Measurements from ENCODE around the gene SMPD3.

DNA sequence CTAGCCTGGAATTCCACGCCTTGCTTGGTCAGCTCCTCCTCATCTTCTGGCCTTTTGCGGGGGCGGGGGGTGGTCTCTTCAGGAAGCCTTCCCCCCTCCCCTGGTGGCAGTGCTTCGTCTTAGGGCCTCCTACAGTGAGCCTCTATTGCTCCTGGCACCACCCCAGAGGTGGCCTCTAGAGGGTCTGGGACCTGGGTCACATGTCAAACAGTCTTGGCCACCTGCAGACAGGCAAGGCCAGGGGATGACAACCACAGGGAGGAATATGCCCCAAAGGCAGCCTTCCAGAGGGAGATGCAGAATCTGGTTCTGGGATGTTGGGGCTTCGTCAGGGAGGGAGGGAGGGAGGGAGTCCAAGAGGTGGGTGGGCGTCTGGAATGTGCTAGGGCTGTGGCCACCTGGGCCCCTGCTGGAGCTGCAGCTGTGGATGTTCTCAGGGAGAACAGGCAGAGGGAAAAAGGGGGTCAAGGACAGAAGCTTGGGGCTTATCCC is 50.6 kb downstream of the SMPD3 start:
- TF ChIP-seq, protein P1, sequence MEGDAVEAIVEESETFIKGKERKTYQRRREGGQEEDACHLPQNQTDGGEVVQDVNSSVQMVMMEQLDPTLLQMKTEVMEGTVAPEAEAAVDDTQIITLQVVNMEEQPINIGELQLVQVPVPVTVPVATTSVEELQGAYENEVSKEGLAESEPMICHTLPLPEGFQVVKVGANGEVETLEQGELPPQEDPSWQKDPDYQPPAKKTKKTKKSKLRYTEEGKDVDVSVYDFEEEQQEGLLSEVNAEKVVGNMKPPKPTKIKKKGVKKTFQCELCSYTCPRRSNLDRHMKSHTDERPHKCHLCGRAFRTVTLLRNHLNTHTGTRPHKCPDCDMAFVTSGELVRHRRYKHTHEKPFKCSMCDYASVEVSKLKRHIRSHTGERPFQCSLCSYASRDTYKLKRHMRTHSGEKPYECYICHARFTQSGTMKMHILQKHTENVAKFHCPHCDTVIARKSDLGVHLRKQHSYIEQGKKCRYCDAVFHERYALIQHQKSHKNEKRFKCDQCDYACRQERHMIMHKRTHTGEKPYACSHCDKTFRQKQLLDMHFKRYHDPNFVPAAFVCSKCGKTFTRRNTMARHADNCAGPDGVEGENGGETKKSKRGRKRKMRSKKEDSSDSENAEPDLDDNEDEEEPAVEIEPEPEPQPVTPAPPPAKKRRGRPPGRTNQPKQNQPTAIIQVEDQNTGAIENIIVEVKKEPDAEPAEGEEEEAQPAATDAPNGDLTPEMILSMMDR (IDR thresholded peaks at IDR 0.05; ENCODE audit: poor library complexity) = no peak
- no peak for TF ChIP-seq EZH2phosphoT487 (IDR thresholded peaks at IDR 0.05; ENCODE audit: low read depth, severe bottlenecking, unreplicated experiment)
- TF ChIP-seq EZH2 (IDR thresholded peaks at IDR 0.05; ENCODE audit: borderline replicate concordance) = no peak
